Measurements from ENCODE around the gene ZNF836.

The ZNF836 gene

DNA sequence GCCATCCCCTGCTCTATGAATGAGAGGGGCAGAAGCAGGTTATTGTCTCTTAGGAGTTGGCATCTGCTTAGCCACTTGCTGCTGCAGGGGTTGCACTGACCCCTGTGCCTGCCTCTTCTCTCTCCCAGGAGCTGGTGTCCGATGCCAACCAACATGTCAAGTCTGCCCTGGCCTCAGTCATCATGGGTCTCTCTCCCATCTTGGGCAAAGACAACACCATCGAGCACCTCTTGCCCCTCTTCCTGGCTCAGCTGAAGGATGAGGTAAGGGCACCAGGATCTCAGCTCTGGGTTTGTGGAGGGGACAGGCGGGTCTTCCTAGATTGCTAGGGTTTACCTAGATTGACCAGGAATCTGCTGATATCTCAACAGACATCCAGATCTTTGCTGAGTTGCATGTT lies 45.0 kb upstream of the ZNF836 start:
- Histone ChIP-seq H3K4me1 (ENCODE audit: low read depth, poor library complexity, severe bottlenecking) (no peaks in the 10 kb centered on the region), H3K9ac (no peak overlapping the region), H4K20me1 (ENCODE audit: insufficient read depth) (no peaks in the 10 kb centered on the region), H3K79me2 (ENCODE audit: insufficient read depth, low read depth) (no peaks in the 10 kb centered on the region), H3K4me3 (IDR thresholded peaks at IDR 0.05; ENCODE audit: insufficient read depth, low read depth, low read length) (no peak overlapping the region), H3K36me3 (ENCODE audit: insufficient read depth) (peaks cover 88% of the 10 kb centered on the region; the same call in 1 of the 2 replicates), H3K27ac (no peak overlapping the region), H3K4me2 (no peak overlapping the region), H3K27me3 (ENCODE audit: insufficient read depth, low read depth) (no peaks in the 10 kb centered on the region), H2AFZ (ENCODE audit: low read depth) (no peak overlapping the region)
- TF ChIP-seq CTCF (conservative IDR thresholded peaks at IDR 0.05; ENCODE audit: low read depth, low read length): no peak

DNA sequence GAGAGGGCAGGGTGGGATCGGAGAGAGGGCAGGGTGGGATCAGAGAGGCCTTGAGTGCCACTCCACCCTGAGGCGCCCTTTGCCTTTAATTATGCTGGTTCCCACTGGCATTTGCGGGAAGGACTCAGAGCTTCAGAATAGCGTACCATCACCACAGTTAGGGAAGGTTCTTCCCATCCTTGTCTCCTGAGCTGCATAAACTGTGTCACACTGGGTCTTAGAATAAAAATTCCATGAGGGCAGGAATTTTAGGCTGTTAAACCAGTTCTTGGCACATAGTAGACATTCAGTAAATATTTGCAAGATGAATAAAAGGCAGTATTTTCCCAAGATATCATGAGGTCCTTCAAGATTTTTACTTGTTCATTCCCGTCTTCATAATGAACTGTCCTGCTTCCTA lies 42.8 kb upstream of the ZNF836 start:
- Histone ChIP-seq H3K27ac (no peak overlapping the region), H2AFZ (ENCODE audit: low read depth) (no peak overlapping the region), H3K4me2 (no peak overlapping the region), H3K36me3 (ENCODE audit: insufficient read depth) (peaks cover 74% of the 10 kb centered on the region; the same call in 1 of the 2 replicates), H3K27me3 (ENCODE audit: insufficient read depth, low read depth) (no peaks in the 10 kb centered on the region), H3K4me1 (ENCODE audit: low read depth, poor library complexity, severe bottlenecking) (no peaks in the 10 kb centered on the region), H3K4me3 (IDR thresholded peaks at IDR 0.05; ENCODE audit: insufficient read depth, low read depth, low read length) (no peak overlapping the region), H4K20me1 (ENCODE audit: insufficient read depth) (no peaks in the 10 kb centered on the region), H3K9ac (no peak overlapping the region), H3K79me2 (ENCODE audit: insufficient read depth, low read depth) (peaks cover 5% of the 10 kb centered on the region; the same call in 1 of the 2 replicates)
- TF ChIP-seq CTCF (conservative IDR thresholded peaks at IDR 0.05; ENCODE audit: low read depth, low read length): no peak

DNA sequence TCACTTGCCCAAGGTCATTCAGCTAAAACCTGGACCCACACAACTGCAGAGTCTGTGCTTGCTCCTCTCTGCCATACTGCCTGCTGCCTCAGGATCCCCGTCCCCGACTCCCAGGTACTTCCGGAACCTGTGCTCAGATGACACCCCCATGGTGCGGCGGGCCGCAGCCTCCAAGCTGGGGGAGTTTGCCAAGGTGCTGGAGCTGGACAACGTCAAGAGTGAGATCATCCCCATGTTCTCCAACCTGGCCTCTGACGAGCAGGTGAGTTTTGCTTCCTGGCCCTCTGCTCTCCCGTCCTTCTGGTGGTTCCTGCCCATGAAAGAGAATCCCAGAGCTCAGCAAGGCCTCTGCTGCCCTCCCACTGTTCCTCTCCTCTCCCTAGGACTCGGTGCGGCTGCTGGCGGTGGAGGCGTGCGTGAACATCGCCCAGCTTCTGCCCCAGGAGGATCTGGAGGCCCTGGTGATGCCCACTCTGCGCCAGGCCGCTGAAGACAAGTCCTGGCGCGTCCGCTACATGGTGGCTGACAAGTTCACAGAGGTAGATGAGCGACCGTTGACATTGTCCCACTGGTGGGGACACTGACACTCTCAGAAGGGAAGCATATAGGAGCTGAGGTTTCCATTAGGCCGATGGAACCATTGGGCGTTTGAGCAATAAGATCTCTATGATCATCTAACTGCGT lies 41.3 kb upstream of the ZNF836 start:
- Histone ChIP-seq H4K20me1 (ENCODE audit: insufficient read depth) (no peaks in the 10 kb centered on the region), H2AFZ (ENCODE audit: low read depth) (no peak overlapping the region), H3K9ac (no peak overlapping the region), H3K36me3 (ENCODE audit: insufficient read depth) (peaks cover 61% of the 10 kb centered on the region; the same call in 1 of the 2 replicates), H3K27me3 (ENCODE audit: insufficient read depth, low read depth) (no peaks in the 10 kb centered on the region), H3K4me3 (IDR thresholded peaks at IDR 0.05; ENCODE audit: insufficient read depth, low read depth, low read length) (no peak overlapping the region), H3K79me2 (ENCODE audit: insufficient read depth, low read depth) (peaks cover 9% of the 10 kb centered on the region; the same call in 1 of the 2 replicates), H3K4me2 (no peak overlapping the region), H3K27ac (no peak overlapping the region), H3K4me1 (ENCODE audit: low read depth, poor library complexity, severe bottlenecking) (no peaks in the 10 kb centered on the region)
- TF ChIP-seq CTCF (conservative IDR thresholded peaks at IDR 0.05; ENCODE audit: low read depth, low read length): no peak

DNA sequence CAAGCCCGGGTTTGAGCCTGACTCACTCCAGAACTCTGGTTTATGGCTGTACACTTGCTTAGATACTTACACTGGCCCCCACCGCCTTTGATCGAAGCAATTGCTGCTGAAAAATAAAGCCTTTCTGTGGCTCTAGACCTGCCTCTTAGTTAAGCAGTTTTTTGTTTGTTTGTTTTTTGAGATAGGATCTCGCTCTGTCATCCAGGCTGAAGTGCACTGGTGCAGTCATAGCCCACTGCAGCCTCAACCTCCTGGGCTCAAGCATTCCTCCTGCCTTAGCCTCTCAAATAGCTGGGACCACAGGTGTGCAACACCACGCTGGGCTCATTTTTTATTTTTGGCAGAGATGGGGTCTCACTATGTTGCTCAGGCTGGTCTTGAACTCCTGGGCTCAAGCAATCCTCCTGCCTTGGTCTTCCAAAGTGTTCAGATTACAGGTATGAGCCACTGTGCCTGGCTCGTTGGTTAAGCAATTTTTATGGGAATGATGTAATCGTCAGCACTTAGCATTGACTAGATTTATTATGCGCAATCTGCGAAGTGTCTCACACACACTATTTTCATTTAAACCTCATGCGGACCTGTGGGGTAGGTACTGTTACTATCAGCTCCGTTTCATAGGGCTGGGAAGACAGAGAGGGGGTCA lies 40.6 kb upstream of the ZNF836 start:
- H3K79me2 ChIP-seq (ENCODE audit: insufficient read depth, low read depth): peaks cover 9% of the 10 kb centered on the region; the same call in 1 of the 2 replicates
- no peak overlapping the region for H3K4me3 ChIP-seq (IDR thresholded peaks at IDR 0.05; ENCODE audit: insufficient read depth, low read depth, low read length)
- H3K4me2 ChIP-seq: no peak overlapping the region
- H3K9ac ChIP-seq: no peak overlapping the region
- no peaks in the 10 kb centered on the region for H3K4me1 ChIP-seq (ENCODE audit: low read depth, poor library complexity, severe bottlenecking)
- H3K27me3 ChIP-seq (ENCODE audit: insufficient read depth, low read depth): no peaks in the 10 kb centered on the region
- no peaks in the 10 kb centered on the region for H4K20me1 ChIP-seq (ENCODE audit: insufficient read depth)
- no peak for TF ChIP-seq CTCF (conservative IDR thresholded peaks at IDR 0.05; ENCODE audit: low read depth, low read length)
- no peak overlapping the region for H3K27ac ChIP-seq
- H3K36me3 ChIP-seq (ENCODE audit: insufficient read depth): peaks cover 57% of the 10 kb centered on the region; the same call in 1 of the 2 replicates
- no peak overlapping the region for H2AFZ ChIP-seq (ENCODE audit: low read depth)
